ENCODE results near the gene SYNGAP1.
"Not testable (repeated sequence)": the region's sequence is repeated elsewhere in the genome, so short reads cannot be mapped to it uniquely, and the experiment has no call there.

Gene SYNGAP1

DNA sequence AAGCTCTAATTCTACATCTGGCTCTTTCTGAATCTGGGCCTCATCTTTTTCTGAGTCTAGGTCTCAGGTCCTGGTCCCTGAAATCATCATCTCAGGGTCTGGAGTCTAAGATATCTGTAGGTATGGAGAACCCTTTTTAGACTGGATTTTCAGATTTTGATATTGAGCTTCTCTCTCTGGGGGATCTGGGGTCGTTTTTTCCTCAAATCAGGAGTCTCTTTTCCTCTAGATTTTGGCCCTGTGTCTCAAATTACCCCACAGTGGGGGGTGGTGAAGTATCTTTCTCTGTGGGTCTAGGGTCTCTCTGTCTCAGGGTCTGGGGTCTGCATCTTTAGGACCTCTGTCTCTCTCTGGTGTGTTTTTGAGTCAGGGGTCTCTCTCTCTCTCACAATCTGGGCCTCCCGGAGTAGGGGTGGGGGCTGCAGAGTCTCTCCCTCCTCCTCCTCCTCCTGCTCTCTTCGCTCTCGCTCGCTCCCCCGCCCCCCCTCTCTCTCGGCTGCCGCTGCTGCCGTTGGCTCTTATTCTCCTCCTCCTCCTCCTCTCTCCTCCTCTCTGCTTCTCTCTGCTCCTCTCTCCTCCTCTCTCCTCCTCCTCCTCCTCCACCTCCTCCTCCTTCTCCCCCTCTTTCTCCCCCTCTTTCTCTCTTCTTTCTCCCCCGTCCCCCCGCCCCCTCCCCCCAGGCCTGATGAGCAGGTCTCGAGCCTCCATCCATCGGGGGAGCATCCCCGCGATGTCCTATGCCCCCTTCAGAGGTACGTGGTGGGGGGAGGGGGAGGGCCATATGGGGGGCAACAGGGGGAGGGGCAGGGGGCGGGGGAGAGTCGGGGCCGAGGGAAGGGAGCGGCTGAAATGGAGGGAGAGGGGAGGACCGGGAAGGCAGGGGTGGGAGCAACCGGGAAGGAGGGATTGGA, at the start of gene SYNGAP1:
SYNGAP1 (plus strand) TSS at position 486 of the 911 bp plus-strand sequence; CDS start at position 686, 200 bp downstream.
- DNase-seq: no peak

DNA sequence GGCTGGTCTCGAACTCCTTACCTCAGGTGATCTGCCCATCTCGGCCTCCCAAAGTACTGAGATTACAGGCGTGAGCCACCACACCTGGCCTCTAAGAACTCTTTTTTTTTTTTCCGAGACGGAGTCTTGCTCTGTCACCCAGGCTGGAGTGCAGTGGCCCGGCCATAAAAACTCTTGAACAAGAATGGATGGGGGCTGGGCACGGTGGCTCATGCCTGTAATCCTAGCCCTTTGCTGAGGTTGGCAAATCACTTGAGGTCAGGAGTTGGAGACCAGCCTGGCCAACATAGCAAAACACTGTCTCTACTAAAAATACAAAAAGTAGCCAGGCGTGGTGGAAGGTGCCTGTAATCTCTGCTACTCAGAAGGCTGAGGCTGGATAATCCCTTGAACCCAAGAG, 48.0 kb upstream of the SYNGAP1 start:
- DNase-seq: not testable (repeated sequence)

DNA sequence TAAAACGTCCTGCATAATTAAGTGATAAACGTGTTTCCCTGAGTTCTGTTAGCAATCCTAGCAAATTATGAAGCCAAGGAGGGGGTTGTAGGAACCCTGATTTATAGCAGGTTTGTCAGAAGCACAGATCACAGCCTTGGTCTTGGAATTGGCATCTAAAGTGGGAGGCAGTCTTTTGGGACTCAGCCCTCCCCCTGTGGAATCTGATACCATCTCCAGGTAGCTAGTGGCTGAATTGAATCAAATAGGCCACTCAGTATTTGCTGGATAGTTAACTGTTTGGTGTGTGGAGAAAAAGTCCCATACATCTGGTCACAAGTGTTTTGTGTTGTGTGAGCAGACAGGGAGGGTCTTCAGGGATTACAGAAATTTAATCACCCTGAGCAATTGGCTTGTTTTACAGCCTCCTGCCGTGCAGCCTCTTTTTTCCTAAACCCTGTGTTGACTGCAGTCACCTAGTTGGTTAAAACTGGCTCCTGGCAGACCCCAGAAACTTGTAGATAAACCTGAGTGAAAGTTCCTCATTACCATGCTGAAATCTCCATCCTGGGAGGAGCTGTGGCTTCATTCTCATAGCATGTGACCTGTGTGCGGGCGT, 47.2 kb upstream of the SYNGAP1 start:
- DNase-seq: no peak

DNA sequence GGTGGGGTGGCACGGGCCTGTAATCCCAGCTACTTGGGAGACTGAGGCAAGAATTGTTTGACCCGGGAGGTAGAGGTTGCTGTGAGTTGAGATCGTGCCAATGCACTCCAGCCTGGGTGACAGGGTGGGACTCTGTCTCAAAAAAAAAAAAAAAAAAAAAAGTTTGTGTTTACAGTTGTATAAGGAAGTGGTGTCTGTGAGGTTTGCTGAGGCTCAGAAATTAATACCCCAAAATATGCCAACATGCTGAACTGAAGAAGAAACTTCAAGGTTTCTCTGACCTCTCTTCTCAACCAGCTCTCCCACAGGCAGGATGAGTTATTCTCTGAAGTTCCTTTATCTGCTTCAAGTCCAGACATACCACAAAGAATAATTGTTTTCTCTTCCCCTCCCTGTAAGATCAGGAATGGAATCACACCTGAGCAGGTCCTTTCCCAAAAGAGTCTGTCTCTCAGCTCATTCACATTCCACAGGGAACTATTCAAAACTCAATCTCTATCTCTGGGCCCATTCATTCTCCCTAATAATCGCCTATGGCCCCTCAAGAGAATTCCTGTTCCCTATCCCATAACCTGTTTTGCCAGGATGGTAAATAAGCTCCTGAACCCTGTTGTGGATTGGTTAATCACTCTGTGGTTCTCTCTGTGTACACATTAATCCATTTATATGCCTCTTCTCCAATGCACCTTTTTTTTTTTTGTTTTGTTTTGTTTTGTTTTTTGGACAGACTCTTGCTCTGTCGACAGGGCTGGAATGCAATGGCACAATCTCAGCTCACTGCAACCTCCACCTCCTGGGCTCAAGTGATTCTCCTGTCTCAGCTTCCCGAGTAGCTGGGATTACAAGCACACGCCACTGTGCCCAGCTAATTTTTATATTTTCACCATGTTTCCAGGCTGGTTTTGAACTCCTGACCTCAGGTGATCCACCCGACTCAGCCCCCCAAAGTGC, 45.6 kb upstream of the SYNGAP1 start:
- no peak for DNase-seq

DNA sequence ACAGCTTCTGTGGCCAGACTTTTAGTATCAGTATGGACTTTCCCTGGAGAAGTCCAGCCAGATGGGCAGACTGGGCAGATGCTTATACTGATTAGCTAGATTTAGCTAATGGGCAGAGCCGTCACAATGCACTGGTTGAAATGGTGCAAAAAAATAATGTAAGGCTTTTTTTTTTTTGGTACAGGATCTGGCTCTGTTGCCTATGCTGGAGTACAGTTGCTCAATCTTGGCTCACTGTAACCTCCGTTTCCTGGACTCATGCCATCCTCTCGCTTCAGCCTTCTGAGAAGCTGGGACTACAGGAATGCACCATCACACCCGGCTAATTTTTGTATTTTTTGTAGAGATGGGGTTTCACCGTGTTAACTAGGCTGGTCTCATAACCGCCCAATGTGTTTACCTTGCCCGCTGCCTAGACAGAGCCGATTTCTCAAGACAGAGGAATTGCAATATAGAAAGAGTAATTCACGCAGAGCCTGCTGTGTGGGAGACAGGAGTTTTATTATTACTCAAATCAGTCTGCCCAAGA, 44.7 kb upstream of the SYNGAP1 start:
- DNase-seq: no peak

DNA sequence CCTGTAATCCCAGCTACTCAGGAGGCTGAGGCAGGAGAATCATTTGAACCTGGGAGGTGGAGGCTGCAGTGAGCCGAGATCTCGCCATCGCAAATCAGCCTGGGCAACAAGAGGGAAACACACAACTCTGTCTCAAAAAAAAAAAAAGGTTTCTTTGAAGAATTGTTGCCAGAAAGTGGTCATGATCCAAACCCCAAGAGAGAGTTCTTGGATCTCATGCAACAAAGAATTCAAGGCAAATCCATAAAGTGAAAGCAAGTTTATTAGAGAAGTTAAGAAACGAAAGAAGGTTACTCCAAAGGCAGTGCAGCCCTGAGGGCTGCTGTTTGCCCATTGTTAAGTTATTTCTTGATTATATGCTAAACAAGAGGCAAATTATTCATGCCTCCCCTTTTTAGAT, 42.7 kb upstream of the SYNGAP1 start:
- no peak for DNase-seq

DNA sequence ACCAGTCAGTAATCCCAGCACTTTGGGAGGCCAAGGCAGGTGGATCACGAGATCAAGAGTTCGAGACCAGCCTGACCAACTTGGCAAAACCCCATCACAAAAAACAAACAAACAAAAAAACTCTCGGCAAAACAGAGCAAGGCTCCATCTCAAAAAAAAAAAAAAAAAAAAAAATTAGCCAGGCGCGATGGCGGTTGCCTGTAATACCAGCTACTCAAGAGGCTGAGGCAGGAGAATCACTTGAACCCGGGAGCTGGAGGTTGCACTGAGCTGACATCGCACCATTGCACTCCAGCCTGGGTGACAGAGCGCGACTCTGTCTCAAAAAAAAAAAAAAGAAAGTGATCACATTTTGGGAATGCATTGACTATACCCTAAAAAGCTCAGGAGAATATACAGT, 40.7 kb upstream of the SYNGAP1 start:
- not testable (repeated sequence) for DNase-seq

DNA sequence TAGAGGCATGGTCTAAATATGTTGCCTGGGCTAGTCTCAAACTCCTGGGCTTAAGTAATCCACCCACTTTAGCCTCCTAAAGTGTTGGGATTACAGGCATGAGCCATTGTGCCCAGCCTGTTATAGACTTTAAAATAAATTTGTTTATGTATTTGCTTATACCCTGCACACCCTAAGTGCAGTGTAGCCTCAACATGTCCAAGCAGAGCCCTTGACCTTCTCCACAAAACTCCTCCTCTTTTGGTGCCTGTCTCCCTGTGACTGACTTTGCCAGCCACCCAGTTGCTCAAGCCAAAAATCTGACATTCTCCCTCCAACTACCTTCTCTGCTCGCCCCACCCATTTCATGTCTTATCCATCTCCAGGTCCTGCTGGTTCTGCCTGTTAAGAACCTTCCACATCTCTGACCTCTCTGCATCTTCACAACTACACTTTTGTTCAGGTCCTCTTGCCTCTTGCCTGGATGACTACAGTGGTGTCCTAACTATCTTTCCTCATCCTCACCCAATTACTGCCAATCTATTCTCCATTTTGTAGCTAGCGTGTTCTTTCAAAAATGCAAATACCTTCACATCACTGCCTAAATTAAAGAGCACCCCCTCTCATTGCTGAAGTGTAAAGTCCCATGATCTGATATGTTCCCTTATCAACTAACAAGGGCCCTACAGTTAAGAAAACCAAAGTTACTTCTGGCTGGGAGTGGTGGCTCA, 39.4 kb upstream of the SYNGAP1 start:
- DNase-seq: no peak

DNA sequence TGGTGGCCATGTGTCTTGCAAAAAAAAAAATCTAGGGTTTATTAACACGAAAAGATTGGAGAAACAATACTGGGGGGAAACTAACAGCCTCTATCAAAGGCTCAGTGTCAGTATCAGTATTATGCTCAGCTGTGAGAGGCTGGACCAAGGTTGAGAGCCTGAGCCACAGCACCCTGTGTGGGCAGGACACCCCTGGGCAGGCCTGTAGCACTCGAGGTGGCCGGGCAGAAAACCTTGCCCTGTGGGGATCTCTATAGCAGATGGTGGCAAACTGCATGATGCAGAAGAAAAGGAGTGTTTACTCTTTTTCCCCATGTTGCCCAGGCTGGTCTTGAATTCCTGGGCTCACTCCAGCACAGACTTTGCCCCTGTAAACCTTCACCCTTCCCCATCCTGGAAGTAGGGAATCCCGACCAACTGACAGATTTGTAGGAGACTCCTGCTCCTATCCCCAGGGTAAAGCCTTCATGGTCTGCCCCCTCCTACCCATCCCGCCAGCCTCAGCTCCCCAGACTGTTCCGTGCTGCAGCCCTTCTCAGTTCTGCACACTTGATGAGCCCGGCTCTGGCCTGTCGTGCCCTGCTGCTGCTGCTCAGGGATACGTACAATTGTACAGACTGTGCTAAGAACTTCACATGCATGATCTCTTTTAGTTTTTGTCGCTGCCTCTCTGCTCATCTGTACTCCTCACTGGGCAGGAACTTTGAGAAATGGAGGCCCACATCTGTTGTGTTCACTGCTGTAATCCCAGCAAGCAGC, 36.3 kb upstream of the SYNGAP1 start:
- no peak for DNase-seq

DNA sequence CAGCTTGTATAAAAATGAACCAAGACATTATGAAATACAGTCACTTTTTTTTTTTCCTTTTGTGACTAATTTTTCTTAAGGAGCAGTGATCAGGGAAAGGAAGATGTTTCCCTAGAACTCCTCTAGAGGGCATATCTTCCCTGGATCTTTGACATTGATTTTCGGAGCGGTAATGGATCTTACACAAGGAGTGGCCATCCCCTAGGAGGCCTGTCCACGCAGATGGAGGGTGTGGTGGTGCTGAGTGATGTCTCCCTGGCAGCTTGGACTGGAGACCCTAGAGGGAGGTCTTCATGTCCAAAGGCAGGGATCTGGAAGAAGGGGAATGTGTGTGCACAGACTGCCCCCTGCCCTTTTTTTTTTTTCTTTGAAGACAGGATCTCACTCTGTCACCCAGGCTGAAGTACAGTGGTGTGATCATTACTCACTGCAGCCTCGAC, 35.3 kb upstream of the SYNGAP1 start:
- DNase-seq: no peak

DNA sequence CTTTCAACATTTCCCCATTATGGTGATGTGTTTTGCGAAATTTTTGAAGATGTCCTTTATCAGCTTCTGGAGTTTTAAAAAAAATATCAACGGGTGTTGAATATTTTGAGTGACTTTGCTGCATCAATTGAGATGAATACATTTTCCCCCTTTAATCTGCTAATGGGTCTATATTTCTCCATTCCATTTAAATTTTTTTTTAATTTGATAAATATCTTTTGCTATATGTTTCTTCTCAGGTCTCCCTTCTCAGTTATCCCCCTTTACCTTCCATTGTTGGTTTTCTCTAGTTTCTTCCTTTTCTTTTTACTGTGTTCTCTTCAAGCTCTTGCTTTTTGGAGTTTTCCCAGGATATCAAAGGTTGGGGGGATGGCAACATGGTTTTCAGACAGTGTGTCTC, 29.7 kb upstream of the SYNGAP1 start:
- no peak for DNase-seq

DNA sequence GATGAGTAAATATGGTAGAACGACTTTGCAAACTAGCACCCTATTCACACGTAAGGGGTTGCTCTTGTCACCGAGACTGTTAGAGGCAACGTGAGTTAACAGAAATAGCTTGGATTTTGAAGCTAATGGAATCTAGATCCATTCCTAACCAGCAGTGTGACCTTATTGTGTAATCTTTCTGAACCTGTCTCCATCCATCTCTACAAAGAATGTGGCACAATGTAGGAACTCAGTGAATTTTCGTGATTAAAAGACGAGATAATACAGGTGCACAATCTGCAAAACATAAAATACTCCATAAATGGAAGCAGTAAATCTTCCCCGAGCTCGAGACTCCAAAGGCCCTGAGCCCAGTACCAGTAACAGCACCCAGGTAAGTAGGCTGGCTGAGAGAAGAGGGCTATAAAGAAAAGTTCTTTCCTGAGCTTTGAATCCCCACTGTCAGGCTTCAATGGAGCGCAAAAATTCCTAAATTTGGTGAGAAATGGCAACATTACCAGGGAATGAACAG, 29.0 kb upstream of the SYNGAP1 start:
- DNase-seq: no peak

DNA sequence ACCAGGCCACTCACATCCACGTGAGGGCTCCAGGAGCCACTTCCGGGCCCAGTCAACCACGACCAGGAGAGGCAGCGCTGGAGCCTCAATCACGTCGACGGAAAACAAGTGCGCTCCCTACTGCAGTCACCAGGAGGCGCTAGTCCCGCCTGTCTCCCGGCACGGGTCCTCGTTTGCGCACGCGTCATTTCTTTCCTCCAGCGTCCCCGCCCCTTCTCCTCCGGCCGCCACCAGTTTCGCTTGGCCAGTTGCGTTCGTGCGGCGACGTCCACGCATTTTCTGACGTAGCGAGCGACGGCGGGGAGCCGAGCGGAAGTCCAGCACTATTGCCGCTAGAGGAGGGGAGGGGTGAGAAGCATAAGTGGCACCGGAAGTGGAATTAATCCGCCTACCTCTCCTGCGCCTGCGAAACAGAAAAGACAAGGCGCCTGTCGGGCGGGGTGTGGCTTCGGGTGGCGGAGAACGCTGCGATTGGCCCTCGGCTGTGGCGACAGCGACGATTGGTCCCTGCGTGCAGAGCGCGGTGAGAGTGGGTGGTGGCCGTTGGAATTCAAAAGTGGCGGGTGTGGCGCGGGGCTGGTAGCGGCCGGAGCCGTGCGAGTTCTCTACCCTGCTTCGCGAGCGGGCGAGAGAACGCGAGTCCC, 28.5 kb upstream of the SYNGAP1 start, which contains the start of gene KIFC1:
KIFC1 (plus strand) TSS at position 546 of the 644 bp plus-strand sequence. CDS start 163 bp downstream, outside the sequence.
- DNase-seq: peak; percentile 97

DNA sequence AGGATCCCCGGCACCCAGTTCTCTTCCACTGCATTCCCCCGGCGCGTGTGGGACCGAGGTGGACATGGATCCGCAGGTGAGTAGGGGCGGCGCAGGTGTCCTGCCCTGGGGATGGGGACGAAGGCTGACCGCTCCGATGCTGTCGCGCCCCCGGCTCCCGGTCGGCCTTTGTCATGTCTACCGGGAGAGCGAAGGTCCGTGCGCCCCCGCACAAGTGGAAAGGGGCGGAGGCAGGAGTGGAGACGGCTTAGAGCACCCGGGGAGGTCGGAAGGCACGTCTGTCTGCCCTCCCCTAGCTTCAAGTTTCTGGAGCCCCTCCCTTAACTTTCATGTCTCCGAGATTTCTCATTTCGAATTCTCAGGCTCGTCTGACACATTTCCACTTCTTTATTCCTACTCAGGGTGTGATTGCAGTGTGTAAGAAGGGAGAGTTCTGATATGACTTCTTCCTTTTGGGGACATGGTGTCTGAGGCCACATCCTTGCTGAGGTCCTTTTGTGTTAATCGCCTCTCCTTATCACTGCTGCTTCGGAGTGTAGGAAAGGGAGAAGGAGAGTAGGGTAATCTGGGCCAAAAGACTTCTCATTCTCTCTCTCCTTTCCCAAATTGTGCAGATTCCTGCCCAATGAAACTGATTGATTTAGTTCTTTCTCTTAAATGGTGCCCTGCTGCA, 27.8 kb upstream of the SYNGAP1 start:
- no peak for DNase-seq

DNA sequence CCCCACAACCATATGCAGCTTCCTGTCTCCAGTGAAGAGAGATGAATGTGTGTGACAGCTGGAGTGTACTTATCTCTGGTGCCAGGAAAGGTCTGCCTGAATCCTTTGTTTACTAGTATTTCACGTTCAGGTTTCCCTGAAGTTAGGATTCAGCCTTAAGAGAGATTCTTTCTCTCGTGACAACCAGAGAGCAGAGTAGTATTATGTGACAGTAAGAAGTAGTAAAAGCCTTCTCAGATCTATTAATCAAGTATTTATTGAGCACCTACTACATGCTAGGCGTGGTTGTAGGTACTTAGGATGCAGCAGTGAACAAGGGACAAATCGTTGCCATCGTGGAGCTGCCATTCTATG, 27.3 kb upstream of the SYNGAP1 start:
- DNase-seq: no peak

DNA sequence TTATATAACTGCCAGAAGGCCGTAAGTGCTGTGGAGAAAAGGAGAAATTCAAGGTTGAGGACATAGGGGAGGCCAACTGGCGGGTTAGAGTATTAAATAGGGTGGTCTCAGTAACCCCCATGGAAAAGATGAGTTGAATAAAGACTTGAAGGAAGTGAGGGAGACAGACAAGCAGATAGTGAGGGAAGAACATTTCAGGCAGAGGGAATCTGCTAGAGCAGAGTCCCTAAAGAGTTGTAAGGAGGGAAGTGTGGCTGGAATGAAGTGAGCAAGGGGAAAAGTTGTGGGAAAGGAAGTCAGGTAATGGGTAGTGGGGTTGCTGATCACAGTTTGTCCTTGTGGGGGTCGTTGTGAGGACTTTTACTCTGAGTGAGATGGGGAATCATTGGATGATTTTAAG, 26.9 kb upstream of the SYNGAP1 start:
- no peak for DNase-seq

DNA sequence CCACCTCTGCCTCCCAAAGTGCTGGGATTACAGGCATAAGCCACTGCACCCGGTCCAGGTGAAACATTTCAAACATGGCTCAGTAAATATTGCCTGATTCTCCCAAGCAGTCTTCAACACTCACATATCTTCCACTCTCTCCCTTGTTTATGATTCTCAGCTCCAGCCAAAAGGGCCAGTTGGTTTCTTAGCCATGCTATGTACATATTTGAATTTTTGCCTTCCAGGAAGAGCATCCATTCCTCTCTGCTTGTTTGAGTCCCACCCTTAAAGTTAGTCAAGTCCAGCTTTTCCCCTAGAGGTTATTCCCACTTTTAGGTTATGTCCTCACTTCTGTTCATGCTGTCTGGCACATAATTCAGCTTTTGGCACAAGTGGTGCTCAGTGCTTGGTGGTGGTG, 22.3 kb upstream of the SYNGAP1 start:
- DNase-seq: no peak

DNA sequence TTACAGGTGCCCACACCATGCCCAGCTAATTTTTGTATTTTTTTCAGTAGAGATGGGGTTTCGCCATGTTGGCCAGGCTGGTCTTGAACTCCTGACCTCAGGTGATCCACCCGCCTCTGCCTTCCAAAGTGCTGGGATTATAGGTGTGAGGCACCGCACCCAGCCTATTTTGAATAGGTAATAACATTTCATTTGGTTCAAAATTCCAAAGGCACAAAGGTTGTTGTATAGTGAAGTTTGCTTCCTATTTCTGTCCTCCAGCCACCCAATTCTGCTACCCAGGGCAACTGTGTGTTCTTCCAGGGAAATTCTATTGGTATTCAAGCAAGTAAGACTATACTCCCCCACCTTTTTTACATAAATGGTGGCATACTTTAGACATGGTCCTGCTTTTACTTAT, 21.3 kb upstream of the SYNGAP1 start:
- not testable (repeated sequence) for DNase-seq

DNA sequence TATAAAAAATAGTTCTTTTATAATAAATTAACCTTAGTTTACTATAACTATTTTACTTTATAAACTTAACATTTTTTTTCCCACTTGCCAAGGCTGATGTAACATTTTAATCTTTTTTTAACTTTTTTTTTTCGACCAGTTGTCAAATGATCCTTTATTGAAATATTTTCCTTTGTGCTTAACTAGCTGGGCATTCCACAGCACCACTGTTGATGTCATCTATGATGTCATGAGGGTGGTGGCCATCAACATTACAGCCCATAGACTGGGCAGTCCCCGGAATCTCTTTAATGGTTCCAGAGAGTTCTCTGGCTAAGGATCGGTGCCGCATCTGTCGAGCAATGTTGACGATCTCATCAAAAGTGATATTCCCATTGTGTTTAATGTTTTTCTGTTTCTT, 20.0 kb upstream of the SYNGAP1 start:
- DNase-seq: not testable (repeated sequence)

DNA sequence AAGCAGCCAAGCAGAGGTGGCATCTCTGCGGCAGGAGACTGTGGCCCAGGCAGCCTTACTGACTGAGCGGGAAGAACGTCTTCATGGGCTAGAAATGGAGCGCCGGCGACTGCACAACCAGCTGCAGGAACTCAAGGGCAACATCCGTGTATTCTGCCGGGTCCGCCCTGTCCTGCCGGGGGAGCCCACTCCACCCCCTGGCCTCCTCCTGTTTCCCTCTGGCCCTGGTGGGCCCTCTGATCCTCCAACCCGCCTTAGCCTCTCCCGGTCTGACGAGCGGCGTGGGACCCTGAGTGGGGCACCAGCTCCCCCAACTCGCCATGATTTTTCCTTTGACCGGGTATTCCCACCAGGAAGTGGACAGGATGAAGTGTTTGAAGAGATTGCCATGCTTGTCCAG, 15.0 kb upstream of the SYNGAP1 start:
- DNase-seq: no peak
